HEK293 (cell line): Measurements from ENCODE around the gene SURF1.

Source experiments
- BCL11A ChIP-seq: fragments of 450-650 bp; formaldehyde crosslinking; IDR thresholded peaks from 2 replicates; pipeline ENCODE4 v1.5.1; 2016; ENCODE audit warnings: low read depth, missing biosample characterization, missing genetic modification characterization
- YY1 ChIP-seq: fragments of 450-650 bp; formaldehyde crosslinking; IDR thresholded peaks from 2 replicates; pipeline ENCODE4 v1.5.1; 2018; ENCODE audit warnings: missing biosample characterization, missing genetic modification characterization
- ZBTB17 ChIP-seq: fragments of 450-650 bp; formaldehyde crosslinking; IDR thresholded peaks from 2 replicates; pipeline ENCODE4 v1.5.1; 2016; ENCODE audit warnings: missing biosample characterization, missing genetic modification characterization
- ZBTB8A ChIP-seq: fragments of 450-650 bp; formaldehyde crosslinking; IDR thresholded peaks from 2 replicates; pipeline ENCODE4 v1.5.1; 2016; ENCODE audit warnings: missing biosample characterization, missing genetic modification characterization
- ZNF121 ChIP-seq: fragments of 450-650 bp; formaldehyde crosslinking; IDR thresholded peaks from 2 replicates; pipeline ENCODE4 v1.5.1; 2016; ENCODE audit warnings: missing biosample characterization, missing genetic modification characterization
- ZNF16 ChIP-seq: fragments of 450-650 bp; formaldehyde crosslinking; IDR thresholded peaks from 2 replicates; pipeline ENCODE4 v1.5.1; 2016; ENCODE audit warnings: low read depth, missing biosample characterization, missing genetic modification characterization
- ZNF510 ChIP-seq: fragments of 450-650 bp; formaldehyde crosslinking; IDR thresholded peaks from 2 replicates; pipeline ENCODE4 v1.5.1; 2018; ENCODE audit warnings: mild to moderate bottlenecking, missing genetic modification characterization, missing biosample characterization; ENCODE audit not compliant: insufficient replicate concordance
- ZNF610 ChIP-seq: fragments of 450-650 bp; formaldehyde crosslinking; IDR thresholded peaks from 2 replicates; pipeline ENCODE4 v1.5.1; 2016; ENCODE audit warnings: missing biosample characterization, missing genetic modification characterization, borderline replicate concordance
- ZNF785 ChIP-seq: fragments of 450-650 bp; formaldehyde crosslinking; IDR thresholded peaks from 2 replicates; pipeline ENCODE4 v1.5.1; 2016; ENCODE audit warnings: missing biosample characterization, missing genetic modification characterization
- ZNF792 ChIP-seq: fragments of 450-650 bp; formaldehyde crosslinking; IDR thresholded peaks from 2 replicates; pipeline ENCODE4 v1.5.1; 2016; ENCODE audit warnings: missing biosample characterization, missing genetic modification characterization
- TF ChIP-seq, protein P1 (sequence below): fragments of 450-650 bp; formaldehyde crosslinking; IDR thresholded peaks from 2 replicates; pipeline ENCODE4 v1.5.1; 2016; ENCODE audit warnings: missing biosample characterization, missing genetic modification characterization
- TF ChIP-seq, protein P2 (sequence below): fragments of 450-650 bp; formaldehyde crosslinking; IDR thresholded peaks from 2 replicates; pipeline ENCODE4 v1.5.1; 2016; ENCODE audit warnings: missing biosample characterization, missing genetic modification characterization
- TF ChIP-seq, protein P3 (sequence below): fragments of 450-650 bp; formaldehyde crosslinking; IDR thresholded peaks from 2 replicates; pipeline ENCODE4 v1.5.0; 2017; ENCODE audit warnings: missing biosample characterization, missing genetic modification characterization, borderline replicate concordance
- TF ChIP-seq, protein P4 (sequence below): fragments of 450-650 bp; formaldehyde crosslinking; IDR thresholded peaks from 2 replicates; pipeline ENCODE4 v1.5.1; 2017; ENCODE audit warnings: missing biosample characterization, mild to moderate bottlenecking, missing genetic modification characterization, moderate library complexity

DNA sequence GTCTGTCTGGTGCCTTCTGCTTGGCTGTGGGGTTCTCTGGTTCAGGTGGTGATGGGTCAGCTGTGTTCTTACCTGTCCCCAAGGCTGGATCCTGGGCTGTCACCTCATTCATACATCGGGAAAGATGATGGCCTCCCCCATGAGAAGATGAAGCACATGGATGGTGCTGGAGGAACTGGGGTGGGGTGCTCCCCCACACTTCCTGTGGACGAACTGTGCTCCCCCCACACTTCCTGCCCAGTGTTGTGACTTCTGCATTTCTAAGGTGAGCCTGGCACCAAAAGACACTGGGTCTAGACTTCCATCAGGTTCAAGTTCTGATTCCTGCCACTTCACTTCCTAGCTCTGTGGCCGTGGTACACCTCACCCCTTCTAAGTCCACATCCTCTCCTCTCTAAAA is 16.0 kb downstream of the SURF1 start:
- TF ChIP-seq ZNF610 (no peak), ZNF785 (tag by site-specific recombination) (no peak), ZNF792 (no peak), BCL11A (tag by site-specific recombination) (no peak), ZNF16 (no peak), YY1 (no peak), ZBTB8A (tag by site-specific recombination) (no peak), ZNF121 (tag by site-specific recombination) (no peak), ZBTB17 (tag by site-specific recombination) (no peak), ZNF510 (no peak)
- TF ChIP-seq, protein P1, sequence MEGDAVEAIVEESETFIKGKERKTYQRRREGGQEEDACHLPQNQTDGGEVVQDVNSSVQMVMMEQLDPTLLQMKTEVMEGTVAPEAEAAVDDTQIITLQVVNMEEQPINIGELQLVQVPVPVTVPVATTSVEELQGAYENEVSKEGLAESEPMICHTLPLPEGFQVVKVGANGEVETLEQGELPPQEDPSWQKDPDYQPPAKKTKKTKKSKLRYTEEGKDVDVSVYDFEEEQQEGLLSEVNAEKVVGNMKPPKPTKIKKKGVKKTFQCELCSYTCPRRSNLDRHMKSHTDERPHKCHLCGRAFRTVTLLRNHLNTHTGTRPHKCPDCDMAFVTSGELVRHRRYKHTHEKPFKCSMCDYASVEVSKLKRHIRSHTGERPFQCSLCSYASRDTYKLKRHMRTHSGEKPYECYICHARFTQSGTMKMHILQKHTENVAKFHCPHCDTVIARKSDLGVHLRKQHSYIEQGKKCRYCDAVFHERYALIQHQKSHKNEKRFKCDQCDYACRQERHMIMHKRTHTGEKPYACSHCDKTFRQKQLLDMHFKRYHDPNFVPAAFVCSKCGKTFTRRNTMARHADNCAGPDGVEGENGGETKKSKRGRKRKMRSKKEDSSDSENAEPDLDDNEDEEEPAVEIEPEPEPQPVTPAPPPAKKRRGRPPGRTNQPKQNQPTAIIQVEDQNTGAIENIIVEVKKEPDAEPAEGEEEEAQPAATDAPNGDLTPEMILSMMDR (tag by site-specific recombination) = no peak
- TF ChIP-seq, protein P2, sequence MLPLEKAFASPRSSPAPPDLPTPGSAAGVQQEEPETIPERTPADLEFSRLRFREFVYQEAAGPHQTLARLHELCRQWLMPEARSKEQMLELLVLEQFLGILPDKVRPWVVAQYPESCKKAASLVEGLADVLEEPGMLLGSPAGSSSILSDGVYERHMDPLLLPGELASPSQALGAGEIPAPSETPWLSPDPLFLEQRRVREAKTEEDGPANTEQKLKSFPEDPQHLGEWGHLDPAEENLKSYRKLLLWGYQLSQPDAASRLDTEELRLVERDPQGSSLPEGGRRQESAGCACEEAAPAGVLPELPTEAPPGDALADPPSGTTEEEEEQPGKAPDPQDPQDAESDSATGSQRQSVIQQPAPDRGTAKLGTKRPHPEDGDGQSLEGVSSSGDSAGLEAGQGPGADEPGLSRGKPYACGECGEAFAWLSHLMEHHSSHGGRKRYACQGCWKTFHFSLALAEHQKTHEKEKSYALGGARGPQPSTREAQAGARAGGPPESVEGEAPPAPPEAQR (tag by site-specific recombination) = no peak
- TF ChIP-seq, protein P3, sequence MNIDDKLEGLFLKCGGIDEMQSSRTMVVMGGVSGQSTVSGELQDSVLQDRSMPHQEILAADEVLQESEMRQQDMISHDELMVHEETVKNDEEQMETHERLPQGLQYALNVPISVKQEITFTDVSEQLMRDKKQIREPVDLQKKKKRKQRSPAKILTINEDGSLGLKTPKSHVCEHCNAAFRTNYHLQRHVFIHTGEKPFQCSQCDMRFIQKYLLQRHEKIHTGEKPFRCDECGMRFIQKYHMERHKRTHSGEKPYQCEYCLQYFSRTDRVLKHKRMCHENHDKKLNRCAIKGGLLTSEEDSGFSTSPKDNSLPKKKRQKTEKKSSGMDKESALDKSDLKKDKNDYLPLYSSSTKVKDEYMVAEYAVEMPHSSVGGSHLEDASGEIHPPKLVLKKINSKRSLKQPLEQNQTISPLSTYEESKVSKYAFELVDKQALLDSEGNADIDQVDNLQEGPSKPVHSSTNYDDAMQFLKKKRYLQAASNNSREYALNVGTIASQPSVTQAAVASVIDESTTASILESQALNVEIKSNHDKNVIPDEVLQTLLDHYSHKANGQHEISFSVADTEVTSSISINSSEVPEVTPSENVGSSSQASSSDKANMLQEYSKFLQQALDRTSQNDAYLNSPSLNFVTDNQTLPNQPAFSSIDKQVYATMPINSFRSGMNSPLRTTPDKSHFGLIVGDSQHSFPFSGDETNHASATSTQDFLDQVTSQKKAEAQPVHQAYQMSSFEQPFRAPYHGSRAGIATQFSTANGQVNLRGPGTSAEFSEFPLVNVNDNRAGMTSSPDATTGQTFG (tag by site-specific recombination) = no peak
- TF ChIP-seq, protein P4, sequence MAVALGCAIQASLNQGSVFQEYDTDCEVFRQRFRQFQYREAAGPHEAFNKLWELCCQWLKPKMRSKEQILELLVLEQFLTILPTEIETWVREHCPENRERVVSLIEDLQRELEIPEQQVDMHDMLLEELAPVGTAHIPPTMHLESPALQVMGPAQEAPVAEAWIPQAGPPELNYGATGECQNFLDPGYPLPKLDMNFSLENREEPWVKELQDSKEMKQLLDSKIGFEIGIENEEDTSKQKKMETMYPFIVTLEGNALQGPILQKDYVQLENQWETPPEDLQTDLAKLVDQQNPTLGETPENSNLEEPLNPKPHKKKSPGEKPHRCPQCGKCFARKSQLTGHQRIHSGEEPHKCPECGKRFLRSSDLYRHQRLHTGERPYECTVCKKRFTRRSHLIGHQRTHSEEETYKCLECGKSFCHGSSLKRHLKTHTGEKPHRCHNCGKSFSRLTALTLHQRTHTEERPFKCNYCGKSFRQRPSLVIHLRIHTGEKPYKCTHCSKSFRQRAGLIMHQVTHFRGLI (tag by site-specific recombination) = no peak
